ENCODE data around the gene AOPEP. TPM values are rescaled to one million over a fixed set of nuclear protein-coding genes. Genes with fewer than 3 reads are reported as not detected.

Gene AOPEP
- total RNA-seq, 2 donors from 2014 or later: 11.7 to 27.3 TPM

DNA sequence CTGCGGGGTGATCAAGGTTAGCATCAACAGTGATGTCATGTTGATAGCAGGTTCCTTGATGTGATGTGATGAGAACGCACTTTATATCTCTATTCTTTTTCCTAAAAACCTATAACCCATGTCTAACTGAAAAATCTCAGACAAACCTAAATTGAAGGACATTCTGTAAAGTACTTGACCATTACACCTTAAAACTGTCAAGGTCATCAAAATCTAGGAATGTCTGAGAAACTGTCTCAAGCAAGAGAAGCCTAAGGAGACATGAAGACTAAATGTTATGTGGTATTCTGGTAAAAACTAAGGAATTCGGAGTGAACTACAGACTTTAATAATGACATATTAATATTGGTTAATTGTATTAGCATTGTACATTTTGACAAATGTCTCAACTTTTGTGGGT lies 170.0 kb downstream of the AOPEP start:
- Mint-ChIP-seq H3K4me3 (no peak overlapping the region), H3K27ac (no peak overlapping the region), H3K4me1 (ENCODE audit: low read depth in 2 of 2) (peaks cover 6 to 11% of the 10 kb centered on the region in 2 donors), H3K9me3 (peaks cover 1% of the 10 kb centered on the region), H3K36me3 (peaks cover 9% of the 10 kb centered on the region), H3K27me3 (no peaks in the 10 kb centered on the region)
- ATAC-seq (no peak), DNase-seq (ENCODE audit: low spot score) (no peak)

DNA sequence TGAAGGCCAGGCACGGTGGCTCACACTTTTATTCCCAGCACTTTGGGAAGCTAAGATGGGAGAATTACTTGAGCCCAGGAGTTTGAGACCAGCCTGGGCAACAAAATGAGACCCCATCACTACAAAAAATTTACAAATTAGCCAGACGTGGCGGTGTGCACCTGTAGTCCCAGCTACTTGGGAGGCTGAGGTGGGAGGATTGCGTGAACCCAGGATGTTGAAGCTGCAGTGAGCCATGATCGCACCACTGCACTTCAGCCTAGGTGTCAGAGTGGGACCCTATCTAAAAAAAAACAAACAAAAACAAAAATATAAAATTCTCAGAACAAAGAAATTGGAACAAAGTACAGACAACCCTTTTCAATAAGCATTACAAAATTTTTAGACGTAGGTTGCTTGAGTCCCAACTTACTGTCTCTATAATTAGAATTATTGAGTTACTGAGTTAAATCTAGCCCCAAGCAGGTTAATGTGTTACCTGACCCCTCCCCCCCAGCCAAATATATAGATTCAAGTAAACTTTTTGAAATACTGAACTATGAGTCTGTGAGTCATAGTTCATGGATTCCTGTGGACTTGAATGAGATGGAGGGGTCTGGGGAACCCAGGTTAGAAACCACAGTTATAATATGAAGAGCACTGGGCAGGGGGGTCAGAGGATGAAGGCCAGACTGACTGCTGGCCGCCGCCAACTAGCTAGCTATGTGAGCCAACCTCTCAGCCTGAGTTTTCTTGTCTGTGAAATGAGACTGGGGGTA lies 173.1 kb downstream of the AOPEP start:
- DNase-seq (ENCODE audit: low spot score) (no peak), ATAC-seq (no peak)
- H3K4me3 Mint-ChIP-seq: no peak overlapping the region
- peaks cover 5 to 6% of the 10 kb centered on the region in 2 donors for H3K4me1 Mint-ChIP-seq (ENCODE audit: low read depth in 2 of 2)
- H3K9me3 Mint-ChIP-seq: no peaks in the 10 kb centered on the region
- H3K27me3 Mint-ChIP-seq: no peaks in the 10 kb centered on the region
- no peak overlapping the region for H3K27ac Mint-ChIP-seq
- no peaks in the 10 kb centered on the region for H3K36me3 Mint-ChIP-seq

DNA sequence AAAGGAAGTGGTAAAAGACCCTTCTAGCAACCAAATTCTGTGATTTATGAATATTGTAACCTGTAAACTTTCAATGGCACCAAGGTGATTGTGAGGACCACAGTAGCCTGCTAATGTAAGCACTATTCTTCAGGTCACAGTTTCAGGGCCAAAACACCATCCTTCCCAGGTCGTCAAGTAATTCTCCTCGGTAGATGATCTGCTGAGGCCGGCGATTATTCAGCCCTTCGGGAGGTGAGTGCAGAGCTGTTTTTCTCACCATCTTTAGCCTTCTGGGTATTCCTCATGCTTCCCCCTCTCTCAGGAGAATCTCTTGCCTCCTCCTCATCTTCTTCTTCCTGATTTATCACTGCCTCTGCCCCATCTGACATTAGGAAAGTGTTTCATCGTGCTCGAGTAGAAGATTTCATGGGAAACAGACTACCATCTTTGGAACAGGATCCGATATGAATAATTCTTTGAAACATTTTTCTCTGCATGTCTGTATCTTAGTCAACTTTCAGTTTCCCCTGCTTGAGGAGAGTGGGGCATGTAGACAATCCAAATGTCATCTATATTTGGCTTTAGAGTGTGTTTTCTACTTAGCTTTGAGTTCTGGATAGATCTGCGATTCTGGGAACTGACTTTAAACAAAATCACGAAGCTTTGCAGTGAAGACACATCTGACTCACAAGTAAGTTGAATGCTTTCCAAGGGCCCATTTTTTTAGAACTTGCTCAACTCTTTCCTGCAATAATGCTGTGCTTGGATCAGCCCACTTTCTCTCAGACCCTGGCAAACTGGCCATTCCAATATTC lies 173.9 kb downstream of the AOPEP start:
- no peaks in the 10 kb centered on the region for H3K9me3 Mint-ChIP-seq
- H3K27me3 Mint-ChIP-seq: no peaks in the 10 kb centered on the region
- peaks cover 5 to 6% of the 10 kb centered on the region in 2 donors for H3K4me1 Mint-ChIP-seq (ENCODE audit: low read depth in 2 of 2)
- peak overlapping the region in 1 of 2 donors; percentile 1 for H3K27ac Mint-ChIP-seq
- H3K4me3 Mint-ChIP-seq: peak overlapping the region; percentile 32
- ATAC-seq (peak in 1 of 2 donors; percentile 53), DNase-seq (ENCODE audit: low spot score) (no peak)
- no peaks in the 10 kb centered on the region for H3K36me3 Mint-ChIP-seq

DNA sequence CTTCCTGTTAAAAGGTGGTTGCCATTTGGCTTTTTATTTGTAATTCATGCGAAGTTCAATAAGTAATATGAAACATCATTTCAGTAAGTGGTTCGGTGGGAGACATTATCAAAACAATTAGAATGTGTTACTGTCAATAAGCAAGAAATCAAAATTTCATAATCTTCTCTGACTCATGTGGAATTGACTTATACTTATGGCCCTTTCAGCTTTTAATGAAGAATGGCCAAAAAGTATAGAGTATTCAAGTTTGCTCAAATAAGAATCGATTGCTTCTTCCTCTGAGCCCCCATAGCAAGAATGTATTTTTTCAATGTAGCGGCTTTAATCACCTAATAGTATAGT lies 174.5 kb downstream of the AOPEP start:
- DNase-seq (ENCODE audit: low spot score): no peak
- H3K9me3 Mint-ChIP-seq: no peaks in the 10 kb centered on the region
- peaks cover 5 to 6% of the 10 kb centered on the region in 2 donors for H3K4me1 Mint-ChIP-seq (ENCODE audit: low read depth in 2 of 2)
- no peak overlapping the region for H3K27ac Mint-ChIP-seq
- no peaks in the 10 kb centered on the region for H3K27me3 Mint-ChIP-seq
- no peaks in the 10 kb centered on the region for H3K36me3 Mint-ChIP-seq
- peak overlapping the region; percentile 32 for H3K4me3 Mint-ChIP-seq
- no peak for ATAC-seq

DNA sequence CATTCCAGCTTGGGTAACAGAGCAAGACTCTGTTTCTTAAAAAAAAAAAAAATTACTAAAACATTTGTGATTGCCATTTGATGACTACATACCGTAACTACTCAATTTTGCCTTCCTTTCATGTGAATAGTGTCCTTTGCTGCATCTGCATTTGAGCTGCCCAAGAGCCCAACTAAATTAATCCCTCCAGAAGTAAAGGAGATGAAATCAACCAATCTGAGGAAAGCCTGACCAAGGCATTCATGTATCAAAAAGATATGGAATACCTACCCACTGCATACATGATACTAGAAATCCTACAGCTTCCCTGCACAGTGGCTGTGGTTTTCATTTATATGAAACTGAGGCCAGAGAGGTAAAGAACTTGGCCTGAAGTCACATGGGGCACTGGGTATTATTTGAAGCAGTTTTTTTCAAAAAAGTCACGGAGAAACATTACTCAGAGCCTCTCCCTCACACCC lies 177.5 kb downstream of the AOPEP start:
- Mint-ChIP-seq H3K4me1 (ENCODE audit: low read depth in 2 of 2) (peaks cover 5 to 9% of the 10 kb centered on the region in 2 donors), H3K36me3 (no peaks in the 10 kb centered on the region), H3K4me3 (no peak overlapping the region), H3K9me3 (no peaks in the 10 kb centered on the region), H3K27ac (no peak overlapping the region), H3K27me3 (no peaks in the 10 kb centered on the region)
- DNase-seq (ENCODE audit: low spot score): no peak
- ATAC-seq: no peak

DNA sequence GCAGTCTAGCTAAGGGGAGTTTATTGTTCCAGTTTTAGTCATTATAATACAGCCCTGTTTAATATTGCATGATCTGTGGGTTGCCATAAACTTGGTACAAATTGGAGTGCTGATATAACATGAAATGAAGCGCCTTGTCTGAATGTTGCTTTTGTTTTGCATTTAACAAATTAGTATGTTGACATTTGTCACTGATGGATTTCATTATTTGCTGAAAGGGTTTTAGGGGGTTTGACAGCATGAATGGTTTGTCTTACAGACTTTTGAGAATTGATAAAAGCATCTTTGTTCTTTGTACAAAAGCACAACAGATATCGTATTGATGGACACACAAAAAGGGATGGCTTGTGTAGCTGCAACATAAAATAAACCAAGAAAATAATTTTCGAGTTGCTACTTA lies 178.3 kb downstream of the AOPEP start:
- Mint-ChIP-seq H3K9me3 (no peaks in the 10 kb centered on the region), H3K27me3 (no peaks in the 10 kb centered on the region), H3K4me3 (no peak overlapping the region), H3K36me3 (no peaks in the 10 kb centered on the region), H3K4me1 (ENCODE audit: low read depth in 2 of 2) (peaks cover 5 to 9% of the 10 kb centered on the region in 2 donors), H3K27ac (no peak overlapping the region)
- ATAC-seq (no peak), DNase-seq (ENCODE audit: low spot score) (no peak)

DNA sequence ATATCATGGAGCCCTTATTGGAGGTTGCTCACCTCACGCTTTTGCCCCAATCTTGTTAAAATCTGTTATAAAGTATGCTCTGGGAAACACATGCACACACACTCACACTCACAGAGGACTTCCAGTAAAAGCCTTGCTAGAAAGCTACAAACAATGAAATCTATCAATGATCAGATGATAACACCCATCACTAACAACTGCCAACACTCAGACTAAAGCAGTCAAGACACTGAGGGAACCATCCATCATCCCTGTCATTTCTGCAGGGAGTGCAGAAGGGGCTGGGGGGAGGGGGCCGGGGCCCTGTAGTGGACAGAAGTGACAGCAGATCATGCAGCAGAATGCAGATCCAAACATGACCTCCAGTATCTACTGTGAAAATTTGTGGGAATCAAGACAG lies 179.1 kb downstream of the AOPEP start:
- no peak overlapping the region for H3K27ac Mint-ChIP-seq
- ATAC-seq: no peak
- no peaks in the 10 kb centered on the region for H3K9me3 Mint-ChIP-seq
- H3K36me3 Mint-ChIP-seq: no peaks in the 10 kb centered on the region
- no peak for DNase-seq (ENCODE audit: low spot score)
- peaks cover 0 to 6% of the 10 kb centered on the region in 2 donors for H3K4me1 Mint-ChIP-seq (ENCODE audit: low read depth in 2 of 2)
- H3K4me3 Mint-ChIP-seq: no peak overlapping the region
- no peaks in the 10 kb centered on the region for H3K27me3 Mint-ChIP-seq

DNA sequence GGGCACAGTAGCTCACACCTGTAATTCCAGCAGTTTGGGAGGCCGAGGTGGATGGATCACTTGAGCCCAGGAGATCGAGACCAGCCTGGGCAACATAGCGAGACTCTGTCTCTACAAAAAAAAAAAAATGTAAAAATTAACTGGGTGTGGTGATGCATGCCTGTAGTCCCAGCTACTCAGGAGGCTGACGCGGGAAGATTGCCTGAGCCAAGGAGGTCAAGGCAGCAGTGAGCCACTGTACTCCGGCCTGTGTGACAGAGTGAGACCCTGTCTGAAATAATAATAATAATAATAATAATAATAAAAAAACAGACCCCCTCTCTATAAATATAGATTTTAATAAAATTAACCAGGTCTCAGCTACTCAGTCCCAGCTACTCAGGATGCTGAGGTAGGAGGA lies 179.7 kb downstream of the AOPEP start:
- Mint-ChIP-seq H3K4me3 (no peak overlapping the region), H3K9me3 (no peaks in the 10 kb centered on the region), H3K27me3 (no peaks in the 10 kb centered on the region), H3K27ac (no peak overlapping the region), H3K4me1 (ENCODE audit: low read depth in 2 of 2) (peaks cover 0 to 3% of the 10 kb centered on the region in 2 donors), H3K36me3 (no peaks in the 10 kb centered on the region)
- DNase-seq (ENCODE audit: low spot score) (no peak), ATAC-seq (no peak)

DNA sequence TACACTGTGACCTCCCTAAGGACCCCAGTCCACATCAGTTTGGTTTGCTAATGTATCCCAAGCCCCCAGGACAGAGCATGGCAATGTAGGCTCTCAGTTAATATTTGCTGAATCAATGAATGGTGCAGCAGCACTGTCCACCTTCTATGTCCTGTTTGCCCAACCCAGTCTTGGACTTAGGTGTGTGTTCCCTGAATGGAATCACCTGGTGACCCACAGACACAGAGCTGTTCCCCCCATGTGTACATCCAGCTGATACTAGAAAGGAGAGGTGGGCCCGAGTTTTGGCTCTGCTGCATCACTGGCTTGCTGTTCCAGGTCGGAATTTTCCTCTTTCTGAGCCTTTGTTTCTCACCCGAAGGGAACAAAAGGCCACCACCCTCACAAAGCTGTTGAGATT lies 180.2 kb downstream of the AOPEP start:
- Mint-ChIP-seq H3K4me3 (no peak overlapping the region), H3K4me1 (ENCODE audit: low read depth in 2 of 2) (peaks cover 0 to 3% of the 10 kb centered on the region in 2 donors), H3K9me3 (no peaks in the 10 kb centered on the region), H3K36me3 (no peaks in the 10 kb centered on the region), H3K27ac (no peak overlapping the region), H3K27me3 (no peaks in the 10 kb centered on the region)
- ATAC-seq: no peak
- DNase-seq (ENCODE audit: low spot score): no peak

DNA sequence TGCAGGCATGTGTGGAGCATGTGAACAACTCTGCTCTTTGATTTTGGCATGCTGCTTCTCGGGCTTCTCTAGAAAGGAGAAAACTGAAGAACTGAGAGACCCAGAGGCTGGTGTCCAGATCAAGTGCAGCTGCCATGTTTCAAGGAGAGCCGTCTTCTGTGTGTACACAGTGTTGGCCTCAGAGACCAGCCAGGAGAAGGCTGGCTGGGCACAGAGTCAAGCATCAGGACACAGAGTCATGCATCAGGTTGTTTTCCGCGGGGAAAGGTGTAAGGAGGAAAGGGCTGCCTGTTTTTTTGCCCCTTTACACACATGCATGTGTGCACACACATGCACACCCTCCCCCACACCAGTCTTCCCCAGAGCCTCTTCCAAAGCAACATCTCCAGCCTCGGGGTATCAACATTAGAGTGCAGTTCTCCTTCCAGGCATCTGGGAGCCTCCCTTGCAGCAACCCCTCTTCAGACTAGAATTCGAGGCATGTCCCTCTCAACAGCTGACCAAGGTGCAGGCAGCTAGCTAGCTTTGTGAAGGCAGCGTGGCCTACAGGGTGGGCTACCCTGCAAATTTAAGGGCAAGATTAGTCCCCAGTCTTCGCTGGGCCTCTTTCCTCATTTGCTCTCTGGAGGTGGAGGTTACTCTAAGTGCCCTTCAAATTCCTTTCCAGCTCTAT lies 180.9 kb downstream of the AOPEP start:
- Mint-ChIP-seq H3K4me3 (no peak overlapping the region), H3K4me1 (ENCODE audit: low read depth in 2 of 2) (peaks cover 0 to 3% of the 10 kb centered on the region in 2 donors), H3K27me3 (no peaks in the 10 kb centered on the region), H3K36me3 (no peaks in the 10 kb centered on the region), H3K9me3 (no peaks in the 10 kb centered on the region), H3K27ac (no peak overlapping the region)
- DNase-seq (ENCODE audit: low spot score) (no peak), ATAC-seq (no peak)

DNA sequence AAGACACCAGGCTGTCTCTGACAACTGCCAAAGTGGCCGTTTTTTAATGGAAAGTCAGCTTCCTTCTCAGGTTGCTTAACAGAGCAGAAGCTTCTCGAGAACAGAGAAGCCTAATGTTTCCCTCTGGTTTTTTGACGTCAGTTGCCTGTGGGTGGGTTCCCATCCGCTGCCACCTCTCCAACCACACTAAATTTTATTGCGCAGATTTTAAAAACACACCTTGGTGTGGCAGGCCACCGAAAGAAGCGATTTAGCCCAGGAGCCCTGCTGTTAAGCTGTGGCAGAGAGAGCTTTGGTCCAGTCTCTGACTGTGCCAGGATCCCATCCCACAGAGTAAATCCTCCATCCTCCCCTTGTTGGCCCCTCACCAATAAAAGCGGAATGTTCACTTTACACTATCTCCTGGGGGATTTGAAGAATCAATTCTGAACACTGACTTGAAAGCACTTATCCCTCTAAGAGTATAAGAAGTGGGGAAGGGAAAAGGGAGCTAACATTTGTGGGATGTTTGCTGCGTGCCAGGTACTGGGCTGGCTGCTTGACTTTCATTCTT lies 181.6 kb downstream of the AOPEP start:
- H3K27ac Mint-ChIP-seq: no peak overlapping the region
- H3K27me3 Mint-ChIP-seq: no peaks in the 10 kb centered on the region
- H3K4me1 Mint-ChIP-seq (ENCODE audit: low read depth in 2 of 2): peaks cover 0 to 3% of the 10 kb centered on the region in 2 donors
- no peaks in the 10 kb centered on the region for H3K36me3 Mint-ChIP-seq
- ATAC-seq (no peak), DNase-seq (ENCODE audit: low spot score) (no peak)
- H3K4me3 Mint-ChIP-seq: no peak overlapping the region
- H3K9me3 Mint-ChIP-seq: no peaks in the 10 kb centered on the region

DNA sequence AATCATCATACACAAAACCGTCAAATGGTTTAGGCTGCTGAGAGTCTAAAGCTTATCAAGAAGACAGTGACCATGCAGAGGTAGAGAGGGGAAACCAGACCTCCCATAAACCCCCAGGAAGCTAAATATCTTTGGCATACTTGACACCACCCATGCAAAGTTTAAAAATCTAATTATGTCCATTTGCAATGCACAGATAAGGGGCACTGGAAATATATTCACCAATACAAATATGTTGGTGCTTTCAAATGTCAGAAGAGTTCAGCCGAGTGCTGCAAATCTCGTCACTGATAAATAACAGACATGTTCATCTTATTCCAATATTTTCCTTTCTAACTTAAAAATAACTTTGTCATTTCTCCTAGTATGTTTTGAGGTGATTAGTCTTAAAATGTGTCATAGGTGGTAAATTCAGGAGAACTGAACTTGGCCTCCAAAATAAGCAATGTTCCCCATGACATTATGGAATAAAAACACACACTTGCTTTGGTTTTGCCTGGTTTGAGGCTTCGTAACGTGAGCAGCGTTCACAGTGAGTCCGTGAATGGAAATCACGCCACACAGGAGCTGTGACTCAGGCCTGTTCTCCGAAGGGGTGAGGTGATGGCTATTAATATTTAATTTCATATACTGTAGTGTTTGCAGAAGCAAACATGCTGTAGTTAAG lies 182.2 kb downstream of the AOPEP start:
- no peak overlapping the region for H3K27ac Mint-ChIP-seq

DNA sequence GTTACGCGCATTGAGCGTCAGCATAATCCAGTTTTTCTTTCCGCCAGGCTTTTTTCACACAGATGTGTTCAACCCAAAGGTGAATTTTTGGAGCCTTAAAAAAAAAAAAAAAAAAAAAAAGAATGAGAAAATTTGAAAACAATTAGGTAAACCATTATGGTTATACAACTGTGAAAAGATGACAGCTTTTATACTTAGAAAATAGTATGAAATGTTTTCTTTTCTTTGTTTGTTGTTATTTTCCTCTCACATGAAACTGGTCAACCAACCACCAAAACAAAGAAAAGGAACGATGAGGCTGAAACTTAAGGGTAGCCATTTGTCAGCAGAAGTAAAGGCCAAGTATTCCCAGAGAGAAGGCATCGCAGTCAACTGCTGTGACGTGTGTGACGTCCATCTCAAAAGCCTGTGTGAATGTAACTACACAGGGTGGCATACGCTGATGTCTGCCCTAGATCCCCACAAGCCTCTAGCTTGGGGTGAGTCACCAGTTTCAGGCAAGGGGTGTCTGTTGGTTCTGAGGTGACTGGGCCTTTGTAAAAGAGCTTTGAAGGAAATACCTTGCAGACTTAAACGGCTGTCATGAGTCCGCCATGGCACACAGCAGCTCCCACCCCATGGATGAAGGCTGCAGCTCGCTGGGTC lies 182.9 kb downstream of the AOPEP start:
- Mint-ChIP-seq H3K9me3 (no peaks in the 10 kb centered on the region), H3K4me1 (ENCODE audit: low read depth in 2 of 2) (peaks cover 0 to 3% of the 10 kb centered on the region in 2 donors), H3K4me3 (no peak overlapping the region), H3K36me3 (no peaks in the 10 kb centered on the region), H3K27me3 (no peaks in the 10 kb centered on the region), H3K27ac (no peak overlapping the region)
- peak; percentile 6 to 78 for ATAC-seq
- DNase-seq (ENCODE audit: low spot score): no peak

More for the DNA sequence above, 182.2 kb downstream of the AOPEP start:
- Mint-ChIP-seq H3K4me1 (ENCODE audit: low read depth in 2 of 2) (peaks cover 0 to 3% of the 10 kb centered on the region in 2 donors), H3K27me3 (no peaks in the 10 kb centered on the region), H3K4me3 (no peak overlapping the region), H3K36me3 (no peaks in the 10 kb centered on the region), H3K9me3 (no peaks in the 10 kb centered on the region)
- ATAC-seq (no peak), DNase-seq (ENCODE audit: low spot score) (no peak)

Measured in natural killer cell treated with Interleukin-12 subunit alpha and Interleukin-12 subunit beta and Interleukin-15 and Interleukin-18, amount 100 ng/mL, for 72 hours (primary cell).